NT2/D1 (cell line): ENCODE data around the gene CSAD.
A peak's percentile ranks its signal among the peaks of the same experiment; 100 is the strongest.

Experiments
- DNase-seq: peaks from one replicate; pipeline ENCODE4 v3.0.0-alpha.2; 2011; ENCODE audit warnings: low read depth, low spot score
- H3K27me3 ChIP-seq: 2 replicates; pipeline ENCODE4 v1.6.0; 2011; ENCODE audit warnings: mild to moderate bottlenecking; ENCODE audit not compliant: insufficient read length, insufficient read depth
- H3K36me3 ChIP-seq: 2 replicates; pipeline ENCODE4 v1.6.1; 2011; ENCODE audit warnings: mild to moderate bottlenecking, low read length, mixed read lengths; ENCODE audit not compliant: insufficient read depth, insufficient read length
- H3K4me1 ChIP-seq: 2 replicates; pipeline ENCODE4 v1.5.1; 2011; ENCODE audit not compliant: insufficient read depth, insufficient read length
- H3K4me3 ChIP-seq: 2 replicates; pipeline ENCODE4 v1.5.1; 2011; ENCODE audit warnings: low read depth; ENCODE audit not compliant: insufficient read length
- H3K9ac ChIP-seq: 2 replicates; pipeline ENCODE4 v1.6.0; 2011; ENCODE audit warnings: low read depth; ENCODE audit not compliant: insufficient read length
- H3K9me3 ChIP-seq: 2 replicates; pipeline ENCODE4 v1.5.1; 2011; ENCODE audit warnings: mild to moderate bottlenecking, low read length; ENCODE audit not compliant: insufficient read depth
- SUZ12 ChIP-seq: IDR thresholded peaks from 2 replicates; pipeline ENCODE4 v1.6.1; 2011; ENCODE audit not compliant: insufficient read length, insufficient read depth; ENCODE audit errors: extremely low read depth
- YY1 ChIP-seq: IDR thresholded peaks from 2 replicates; pipeline ENCODE4 v1.6.1; 2011; ENCODE audit not compliant: insufficient read length, insufficient read depth
- ZNF274 ChIP-seq: IDR thresholded peaks from 2 replicates; pipeline ENCODE4 v1.6.1; 2011; ENCODE audit warnings: mild to moderate bottlenecking, low read depth, low read length

CSAD gene

DNA sequence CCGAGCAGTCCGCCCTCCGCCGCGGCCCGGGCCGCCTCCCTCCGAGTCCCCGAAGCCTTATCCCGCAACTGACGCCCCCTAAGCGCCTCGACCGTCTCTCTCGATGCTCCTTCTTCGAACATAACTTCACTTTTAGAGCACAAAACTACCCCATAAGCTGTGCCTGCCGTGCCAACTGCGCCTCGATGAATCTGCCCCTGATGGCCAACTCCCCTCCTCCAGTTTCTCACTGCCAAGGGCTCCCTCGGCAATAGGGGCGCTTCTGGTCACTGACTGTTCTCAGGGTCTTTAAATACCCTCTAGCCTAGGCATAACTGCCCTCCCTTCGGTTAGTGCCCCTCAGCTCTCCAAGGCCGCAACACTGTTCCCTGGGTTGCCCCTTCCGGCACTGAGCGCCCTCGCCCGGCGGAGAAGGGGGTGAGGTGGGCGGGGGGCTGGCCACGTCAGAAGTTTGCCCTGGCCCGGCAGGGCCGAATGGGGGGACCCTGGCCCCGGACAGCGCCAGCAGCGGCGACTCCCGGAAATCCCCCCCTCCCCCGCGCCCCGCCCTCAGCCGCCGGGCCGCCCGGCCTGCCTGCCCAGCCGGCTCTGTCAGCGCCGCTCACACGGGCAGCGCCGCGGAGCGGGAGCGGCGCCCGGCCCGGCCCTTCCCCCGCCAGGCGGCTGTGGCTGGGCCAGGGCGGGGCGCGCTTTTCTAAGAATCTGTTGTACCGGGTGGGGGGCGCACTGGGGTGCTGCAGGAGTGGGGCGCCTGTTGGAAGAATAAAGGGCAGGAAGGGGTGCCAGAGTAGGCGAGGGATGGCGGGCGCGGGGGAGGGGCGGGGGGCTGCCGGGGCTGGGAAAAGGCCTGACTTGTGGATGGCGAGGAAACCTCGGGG is 40.7 kb upstream of the CSAD start:
- TF ChIP-seq SUZ12 = no peak
- TF ChIP-seq YY1 = no peak
- TF ChIP-seq ZNF274 = no peak
- Histone ChIP-seq H3K27me3 (peaks cover 26% of the 10 kb centered on the region), H3K36me3 (no peaks in the 10 kb centered on the region), H3K9ac (peak overlapping the region; percentile 73), H3K4me1 (peaks cover 41% of the 10 kb centered on the region), H3K9me3 (no peaks in the 10 kb centered on the region), H3K4me3 (peak overlapping the region; percentile 44)
- DNase-seq = no peak

DNA sequence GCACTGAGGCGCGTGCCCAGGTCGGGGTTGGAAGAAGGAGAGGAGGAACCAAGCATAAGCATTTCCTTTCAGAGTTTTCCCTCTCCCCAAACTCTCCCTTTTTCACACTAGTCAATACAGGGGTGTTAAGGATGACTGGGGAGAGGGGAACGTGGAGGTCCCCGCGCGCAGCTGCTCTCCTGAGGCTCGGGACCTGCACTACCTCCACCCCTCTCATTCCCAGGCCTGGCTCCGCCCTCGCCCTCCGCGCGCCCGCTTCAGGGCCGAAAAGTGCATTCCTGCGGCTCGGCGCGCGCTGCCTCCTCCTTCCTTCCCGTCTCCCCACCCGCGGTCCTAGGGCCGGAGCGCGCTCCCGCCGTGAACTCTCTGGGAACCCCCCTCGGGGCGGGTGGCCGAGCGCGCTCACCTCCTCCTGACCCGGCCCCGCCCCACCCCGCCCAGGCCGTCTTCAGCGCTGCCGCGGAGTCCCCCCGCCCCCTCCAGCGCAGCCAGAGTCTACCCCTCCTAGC is 40.0 kb upstream of the CSAD start:
- DNase-seq = peak; percentile 84
- Histone ChIP-seq H3K4me1 (peaks cover 45% of the 10 kb centered on the region), H3K4me3 (peak overlapping the region; percentile 50), H3K9ac (peak overlapping the region; percentile 73), H3K27me3 (peaks cover 26% of the 10 kb centered on the region), H3K9me3 (no peaks in the 10 kb centered on the region), H3K36me3 (no peaks in the 10 kb centered on the region)
- TF ChIP-seq ZNF274 = no peak
- no peak for TF ChIP-seq YY1
- TF ChIP-seq SUZ12 = no peak

DNA sequence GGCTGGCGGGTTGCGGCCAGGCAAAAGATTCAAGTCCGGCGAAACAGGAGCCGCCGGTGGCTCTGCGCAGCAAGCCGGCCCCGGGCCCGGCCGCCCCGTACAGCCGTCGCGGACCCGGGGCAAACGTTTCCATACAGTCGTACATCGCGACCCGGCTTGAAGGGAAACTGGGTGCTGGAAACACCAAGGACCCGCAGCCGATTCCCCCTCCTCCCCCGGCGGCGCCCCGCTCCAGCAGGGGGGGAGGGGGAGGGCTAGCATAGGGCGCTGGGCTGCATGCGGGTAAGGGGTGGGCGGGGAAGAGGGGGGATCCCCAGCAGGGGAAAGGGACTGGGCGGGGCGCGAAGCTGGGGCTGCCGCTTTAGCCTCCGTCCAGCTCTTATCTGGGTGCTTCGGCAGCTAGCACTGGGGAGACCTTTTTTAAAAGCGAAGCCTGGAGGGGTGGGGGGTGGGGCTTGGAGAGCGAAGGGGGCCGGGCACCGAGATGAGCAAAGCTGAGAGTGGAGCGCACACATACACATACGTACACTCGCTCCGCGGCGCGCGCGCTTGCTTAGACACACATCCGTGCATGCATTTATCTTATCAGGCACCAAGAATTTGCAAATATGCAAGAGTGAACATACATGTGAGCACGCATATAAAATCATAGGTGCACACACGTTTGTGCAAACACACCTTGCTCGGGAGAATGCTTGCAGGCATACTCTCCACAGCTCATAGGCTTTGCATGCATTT is 39.4 kb upstream of the CSAD start:
- no peak for DNase-seq
- peak overlapping the region; percentile 82 for H3K9ac ChIP-seq
- peaks cover 26% of the 10 kb centered on the region for H3K27me3 ChIP-seq
- H3K36me3 ChIP-seq = peaks cover 2% of the 10 kb centered on the region
- no peaks in the 10 kb centered on the region for H3K9me3 ChIP-seq
- H3K4me3 ChIP-seq = peak overlapping the region; percentile 50
- TF ChIP-seq ZNF274 = no peak
- no peak for TF ChIP-seq YY1
- TF ChIP-seq SUZ12 = no peak
- peaks cover 49% of the 10 kb centered on the region for H3K4me1 ChIP-seq

DNA sequence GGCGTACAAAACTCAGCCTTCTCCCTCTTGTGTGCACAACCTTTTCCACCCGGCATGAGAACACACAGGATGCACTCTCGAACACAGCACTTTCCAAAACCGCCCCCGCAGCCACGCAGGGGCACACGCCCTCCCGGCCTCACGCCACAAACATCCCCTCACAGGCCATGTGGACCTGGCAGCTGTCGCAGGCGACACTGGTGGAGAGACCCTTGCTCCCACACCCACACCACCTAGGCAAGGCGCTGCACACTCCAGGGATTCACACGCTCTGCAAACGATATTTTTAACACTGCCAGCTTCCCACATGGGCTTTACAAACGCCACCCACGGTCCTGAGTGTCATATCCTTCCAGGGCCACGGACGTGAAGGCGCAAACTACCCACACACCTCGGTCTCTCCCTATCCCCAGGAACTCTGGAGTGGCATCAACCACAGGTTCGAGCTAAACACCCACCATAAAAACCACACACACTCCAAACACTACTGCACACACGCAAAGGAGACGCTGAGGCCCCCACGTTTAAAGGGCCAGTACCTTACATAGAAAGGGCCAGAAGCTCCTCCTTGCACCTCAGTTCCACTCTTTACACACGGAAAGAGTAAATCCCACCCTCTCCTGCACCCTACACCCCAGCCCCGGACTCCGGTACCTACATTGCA is 38.7 kb upstream of the CSAD start:
- DNase-seq = no peak
- no peak for TF ChIP-seq SUZ12
- no peak for TF ChIP-seq YY1
- TF ChIP-seq ZNF274 = no peak
- Histone ChIP-seq H3K9me3 (no peaks in the 10 kb centered on the region), H3K9ac (peak overlapping the region; percentile 82), H3K4me1 (peaks cover 50% of the 10 kb centered on the region), H3K36me3 (peaks cover 6% of the 10 kb centered on the region), H3K27me3 (peaks cover 26% of the 10 kb centered on the region), H3K4me3 (peak overlapping the region; percentile 50)

DNA sequence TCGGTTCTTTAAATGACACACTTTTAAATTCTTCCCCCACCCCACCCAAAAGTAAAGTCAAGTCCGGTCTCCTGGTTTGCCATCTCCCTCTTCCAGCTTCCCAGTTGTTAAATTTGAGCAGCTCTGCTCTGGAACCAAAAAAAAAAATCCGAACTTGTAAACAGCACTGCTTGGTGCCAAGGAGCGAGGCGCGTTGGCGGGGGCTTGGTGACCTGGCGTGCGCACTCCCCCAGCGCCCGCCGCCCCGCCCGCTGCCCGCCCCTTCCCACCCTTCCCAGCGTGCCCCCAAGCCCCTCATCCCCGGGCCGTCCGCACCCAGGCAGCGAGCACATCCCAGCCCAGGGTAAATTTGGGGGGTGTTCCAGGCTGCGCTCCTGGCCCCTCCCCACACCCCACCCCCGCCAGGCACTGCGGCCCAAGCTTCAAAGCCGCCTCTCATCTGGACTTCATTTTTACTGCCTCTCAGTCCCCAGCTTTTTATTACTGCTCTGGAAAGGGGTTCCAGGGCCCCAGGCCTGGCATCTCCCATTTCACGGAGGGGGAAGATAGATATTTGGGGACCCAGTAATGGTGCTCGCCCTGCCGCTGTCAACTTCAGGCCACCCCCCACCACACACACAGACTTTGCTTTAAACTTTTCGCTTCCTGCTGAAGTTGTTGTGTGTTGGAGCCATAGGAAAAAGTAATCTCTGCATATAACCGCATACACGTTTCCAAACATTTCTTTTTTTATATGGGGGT is 38.0 kb upstream of the CSAD start:
- no peak for TF ChIP-seq YY1
- no peak for TF ChIP-seq SUZ12
- no peak for TF ChIP-seq ZNF274
- Histone ChIP-seq H3K36me3 (peaks cover 12% of the 10 kb centered on the region), H3K27me3 (peaks cover 26% of the 10 kb centered on the region), H3K4me1 (peaks cover 46% of the 10 kb centered on the region), H3K4me3 (peak overlapping the region; percentile 50), H3K9me3 (no peaks in the 10 kb centered on the region), H3K9ac (peak overlapping the region; percentile 82)
- DNase-seq = no peak

DNA sequence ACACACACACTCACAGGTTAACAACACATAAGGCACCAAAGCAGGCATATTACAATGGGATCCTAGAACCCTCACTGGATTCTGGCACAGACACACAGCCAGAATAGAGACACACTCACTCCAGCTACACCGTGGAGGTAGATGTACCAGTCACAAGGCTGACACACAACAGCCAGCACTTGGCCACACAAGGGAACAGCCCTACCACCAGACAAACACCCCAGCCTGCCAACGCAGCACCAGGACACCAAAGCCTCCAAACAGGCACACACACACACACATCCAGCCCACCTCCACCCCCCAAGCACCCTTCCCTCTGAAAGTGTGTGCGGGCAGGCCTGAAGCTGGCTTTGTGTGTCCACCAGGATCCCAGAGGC is 37.2 kb upstream of the CSAD start:
- peak overlapping the region; percentile 29 for H3K9ac ChIP-seq

More for the DNA sequence above, 37.2 kb upstream of the CSAD start:
- Histone ChIP-seq H3K27me3 (peaks cover 24% of the 10 kb centered on the region), H3K36me3 (peaks cover 14% of the 10 kb centered on the region), H3K4me3 (no peak overlapping the region), H3K4me1 (peaks cover 46% of the 10 kb centered on the region), H3K9me3 (no peaks in the 10 kb centered on the region)
- no peak for DNase-seq
- TF ChIP-seq YY1 (no peak), SUZ12 (no peak), ZNF274 (no peak)
